GM23248 (cell line): ENCODE results near the gene POLR3F. TPM values are rescaled to one million over a fixed set of nuclear protein-coding genes. Genes with fewer than 3 reads are reported as not detected.

Source experiments
- DNase-seq: peaks from one replicate; pipeline ENCODE4 v3.0.0-alpha.2; 2015
- H2AFZ ChIP-seq: fragments of 200-600 bp; sonication (generic); 2 replicates; pipeline ENCODE4 v1.6.1; 2016; ENCODE audit warnings: antibody characterized with exemption
- H3F3A ChIP-seq: fragments of 200-600 bp; sonication (generic); 2 replicates; pipeline ENCODE4 v1.6.1; 2016; ENCODE audit warnings: mild to moderate bottlenecking, antibody characterized with exemption, mixed run types; ENCODE audit not compliant: insufficient read depth
- H3K27ac ChIP-seq: fragments of 200-600 bp; sonication (generic); 2 replicates; pipeline ENCODE4 v1.5.1; 2016; ENCODE audit warnings: mild to moderate bottlenecking
- H3K27me3 ChIP-seq: fragments of 200-600 bp; sonication (generic); replicated peaks from 2 replicates; pipeline ENCODE4 v1.6.1; 2016; ENCODE audit warnings: mild to moderate bottlenecking; ENCODE audit not compliant: insufficient read depth
- H3K36me3 ChIP-seq: fragments of 200-600 bp; sonication (generic); 2 replicates; pipeline ENCODE4 v1.6.1; 2016; ENCODE audit warnings: low read depth, mild to moderate bottlenecking
- H3K4me1 ChIP-seq: fragments of 200-600 bp; sonication (generic); 2 replicates; pipeline ENCODE4 v1.6.1; 2016; ENCODE audit warnings: mild to moderate bottlenecking; ENCODE audit not compliant: insufficient read depth
- H3K4me2 ChIP-seq: fragments of 200-600 bp; sonication (generic); one replicate; pipeline ENCODE4 v1.6.1; 2016; ENCODE audit warnings: mild to moderate bottlenecking; ENCODE audit not compliant: unreplicated experiment
- H3K4me3 ChIP-seq: fragments of 200-600 bp; sonication (generic); 2 replicates; pipeline ENCODE4 v1.5.1; 2016; ENCODE audit warnings: mild to moderate bottlenecking
- H3K79me2 ChIP-seq: fragments of 200-600 bp; sonication (generic); 2 replicates; pipeline ENCODE4 v1.6.1; 2016; ENCODE audit warnings: mild to moderate bottlenecking; ENCODE audit not compliant: insufficient read depth
- H3K9ac ChIP-seq: fragments of 200-600 bp; sonication (generic); 2 replicates; pipeline ENCODE4 v1.6.1; 2016; ENCODE audit warnings: mild to moderate bottlenecking
- H3K9me2 ChIP-seq: fragments of 200-600 bp; sonication (generic); 2 replicates; pipeline ENCODE4 v1.6.1; 2016; ENCODE audit warnings: mixed run types, mild to moderate bottlenecking, moderate library complexity; ENCODE audit not compliant: insufficient read depth
- H3K9me3 ChIP-seq: fragments of 200-600 bp; sonication (generic); one replicate; pipeline ENCODE4 v1.6.1; 2017; ENCODE audit warnings: low read depth
- H4K20me1 ChIP-seq: fragments of 200-600 bp; sonication (generic); 2 replicates; pipeline ENCODE4 v1.6.0; 2016; ENCODE audit not compliant: insufficient read depth
- EZH2 ChIP-seq: fragments of 200-600 bp; sonication (generic); IDR thresholded peaks from 2 replicates; pipeline ENCODE4 v1.6.1; 2018; ENCODE audit warnings: antibody characterized with exemption, mild to moderate bottlenecking; ENCODE audit not compliant: insufficient read depth, poor library complexity, severe bottlenecking
- EZH2phosphoT487 ChIP-seq: fragments of 200-600 bp; sonication (generic); IDR thresholded peaks from 2 replicates; pipeline ENCODE4 v1.6.1; 2018; ENCODE audit warnings: antibody characterized with exemption, moderate library complexity, mild to moderate bottlenecking, low read depth; ENCODE audit not compliant: insufficient read depth
- WGBS, 2 experiments: methylation state at CpG; one replicate each; pipeline ENCODE4 v1.1.6; 2015 to 2017; ENCODE audit warnings: low lambda C conversion rate in 2 of 2, low coverage in 1 of 2; ENCODE audit errors: missing lambda C conversion rate in 2 of 2; 5-methylcytosine and 5-hydroxymethylcytosine counted together
- in situ Hi-C: fragments of 300-500 bp; cut with MboI; formaldehyde crosslinking; loops from 2 replicates; pipeline ENCODE4 v1.15.0; 2020
- polyA plus RNA-seq: library from polyadenylated mRNA; unstranded; fragments of >200 nt; fragmentation: Nextera tagmentation; extraction: Ambion mirVana; gene quantifications from 2 replicates; pipeline ENCODE4 v1.2.1, GENCODE V29; 2016
- total RNA-seq: library from RNA; depleted of rRNA; stranded (reverse); fragments of >200 nt; shearing (Covaris generic); gene quantifications from 2 replicates; pipeline ENCODE4 v1.2.3, GENCODE V29; 2014

The POLR3F gene
- total and polyA plus RNA-seq, 2 experiments from 2014 or later: 11.2 to 12.4 TPM

GRCh38 chr20:18506744-18507143 is 39.6 kb downstream of the POLR3F start:
- no peaks in the 10 kb centered on the region for H3K9me2 ChIP-seq
- H3K4me2 ChIP-seq: peak overlapping the region; percentile 97
- H4K20me1 ChIP-seq: no peaks in the 10 kb centered on the region
- peak overlapping the region; percentile 95 for H2AFZ ChIP-seq
- 70 to 73% methylated on average over 8 of the region's 8 CpGs for WGBS, 2 experiments
- in situ Hi-C loops: no loop called here
- H3K27ac ChIP-seq: peak overlapping the region; percentile 76
- DNase-seq: no peak
- H3K4me1 ChIP-seq: no peaks in the 10 kb centered on the region; the same call in 1 of the 2 replicates
- peak overlapping the region; percentile 93 for H3K9ac ChIP-seq
- H3K4me3 ChIP-seq: peak overlapping the region; percentile 92
- no peaks in the 10 kb centered on the region for H3F3A ChIP-seq
- H3K79me2 ChIP-seq: peaks cover 40% of the 10 kb centered on the region
- H3K27me3 ChIP-seq: no peaks in the 10 kb centered on the region
- H3K36me3 ChIP-seq: peaks cover 15% of the 10 kb centered on the region; the same call in 1 of the 2 replicates
- no peak for TF ChIP-seq EZH2phosphoT487
- TF ChIP-seq EZH2: no peak
- no peaks in the 10 kb centered on the region for H3K9me3 ChIP-seq

GRCh38 chr20:18507218-18508191 is 40.3 kb downstream of the POLR3F start, which contains the start of gene SEC23B:
Gene SEC23B (plus strand): TSS chr20:18507940. CDS start chr20:18510836, 2,896 bp downstream.
- Histone ChIP-seq H3K4me2 (peak within 1 kb of the TSS; percentile 97), H3F3A (no peaks in the 10 kb centered on the region), H3K9me3 (no peaks in the 10 kb centered on the region), H3K4me1 (no peaks in the 10 kb centered on the region; the same call in 1 of the 2 replicates), H3K36me3 (peaks cover 22% of the 10 kb centered on the region), H3K9ac (peak within 1 kb of the TSS; percentile 93), H4K20me1 (no peaks in the 10 kb centered on the region), H3K27ac (peak within 1 kb of the TSS; percentile 76), H3K4me3 (peak within 1 kb of the TSS; percentile 92), H3K27me3 (no peaks in the 10 kb centered on the region), H3K9me2 (no peaks in the 10 kb centered on the region), H2AFZ (peak within 1 kb of the TSS; percentile 95), H3K79me2 (peaks cover 40% of the 10 kb centered on the region)
- in situ Hi-C loops: no loop called here
- 0 to 1% methylated on average over 61 to 68 of the region's 69 CpGs for WGBS, 2 experiments
- TF ChIP-seq EZH2phosphoT487: no peak
- DNase-seq: peak; percentile 99

GRCh38 chr20:18511571-18511970 is 44.4 kb downstream of the POLR3F start:
- Histone ChIP-seq H2AFZ (no peak overlapping the region), H3K4me2 (no peak overlapping the region), H3K9me3 (no peaks in the 10 kb centered on the region), H4K20me1 (no peaks in the 10 kb centered on the region), H3K36me3 (peaks cover 41% of the 10 kb centered on the region), H3K79me2 (peaks cover 58% of the 10 kb centered on the region), H3K9me2 (no peaks in the 10 kb centered on the region), H3K27me3 (no peaks in the 10 kb centered on the region), H3K4me1 (no peaks in the 10 kb centered on the region; the same call in 1 of the 2 replicates), H3K4me3 (no peak overlapping the region), H3F3A (no peaks in the 10 kb centered on the region), H3K27ac (no peak overlapping the region), H3K9ac (no peak overlapping the region)
- no peak for DNase-seq
- no peak for TF ChIP-seq EZH2
- TF ChIP-seq EZH2phosphoT487: no peak
- WGBS, 2 experiments: 100% methylated on average over 1 of the region's 1 CpG
- in situ Hi-C loops: no loop called here

GRCh38 chr20:18513208-18513607 is 46.0 kb downstream of the POLR3F start:
- no peak overlapping the region for H3K4me2 ChIP-seq
- TF ChIP-seq EZH2 (no peak), EZH2phosphoT487 (no peak)
- peaks cover 69% of the 10 kb centered on the region for H3K79me2 ChIP-seq
- 93 to 95% methylated on average over 7 of the region's 7 CpGs for WGBS, 2 experiments
- no peak overlapping the region for H3K4me3 ChIP-seq
- H3K27me3 ChIP-seq: no peaks in the 10 kb centered on the region
- H3K27ac ChIP-seq: no peak overlapping the region
- H2AFZ ChIP-seq: no peak overlapping the region
- H3K9me3 ChIP-seq: no peaks in the 10 kb centered on the region
- no peaks in the 10 kb centered on the region for H3F3A ChIP-seq
- peaks cover 41% of the 10 kb centered on the region for H3K36me3 ChIP-seq
- no peaks in the 10 kb centered on the region for H4K20me1 ChIP-seq
- no peak overlapping the region for H3K9ac ChIP-seq
- no peak for DNase-seq
- in situ Hi-C loops: no loop called here
- H3K9me2 ChIP-seq: no peaks in the 10 kb centered on the region
- H3K4me1 ChIP-seq: no peaks in the 10 kb centered on the region; the same call in 1 of the 2 replicates
